Medulla oblongata (tissue), 1 donor: ENCODE data around the gene CUBN.
A peak's percentile ranks its signal among the peaks of the same experiment; 100 is the strongest.
"Not testable (repeated sequence)": the region's sequence is repeated elsewhere in the genome, so short reads cannot be mapped to it uniquely, and the experiment has no call there.

Source experiments
- DNase-seq: peaks from one replicate; pipeline ENCODE4 v3.0.0-alpha.2; 2015; ENCODE audit errors: extremely low spot score

Gene CUBN

GRCh38 chr10:16870331-16870730 is 259.3 kb downstream of the CUBN start:
- no peak for DNase-seq

- no peak for DNase-seq
Measured at GRCh38 chr10:16867990-16868389, 261.6 kb downstream of the CUBN start.

- no peak for DNase-seq
Measured at GRCh38 chr10:16867556-16867955, 262.1 kb downstream of the CUBN start.

- no peak for DNase-seq
Measured at GRCh38 chr10:16866541-16867275, 262.9 kb downstream of the CUBN start.

- DNase-seq = no peak
Measured at GRCh38 chr10:16865766-16866165, 263.8 kb downstream of the CUBN start.

GRCh38 chr10:16863766-16864165 is 265.8 kb downstream of the CUBN start:
- DNase-seq = no peak

- no peak for DNase-seq
Measured at GRCh38 chr10:16857419-16857818, 272.2 kb downstream of the CUBN start.

- DNase-seq = no peak
Measured at GRCh38 chr10:16856567-16856966, 273.0 kb downstream of the CUBN start.

GRCh38 chr10:16856092-16856491 is 273.5 kb downstream of the CUBN start:
- no peak for DNase-seq

- DNase-seq = no peak
Measured at GRCh38 chr10:16854623-16855022, 275.0 kb downstream of the CUBN start.

- no peak for DNase-seq
Measured at GRCh38 chr10:16853809-16854208, 275.8 kb downstream of the CUBN start.

- DNase-seq = no peak
Measured at GRCh38 chr10:16853201-16853600, 276.4 kb downstream of the CUBN start.

GRCh38 chr10:16852624-16853023 is 277.0 kb downstream of the CUBN start:
- DNase-seq = no peak

- DNase-seq = no peak
Measured at GRCh38 chr10:16848562-16849154, 281.0 kb downstream of the CUBN start.

- no peak for DNase-seq
Measured at GRCh38 chr10:16847644-16848043, 282.0 kb downstream of the CUBN start.

- no peak for DNase-seq
Measured at GRCh38 chr10:16845248-16845647, 284.4 kb downstream of the CUBN start.

- peak; percentile 80 for DNase-seq
Measured at GRCh38 chr10:16843252-16843870, 286.2 kb downstream of the CUBN start.

- no peak for DNase-seq
Measured at GRCh38 chr10:16835228-16835627, 294.4 kb downstream of the CUBN start.

GRCh38 chr10:16832351-16833080 is 297.1 kb downstream of the CUBN start:
- no peak for DNase-seq

GRCh38 chr10:16828701-16829175 is 300.9 kb downstream of the CUBN start:
- DNase-seq = no peak

GRCh38 chr10:16828114-16828568 is 301.5 kb downstream of the CUBN start:
- peak; percentile 92 for DNase-seq

- DNase-seq = not testable (repeated sequence)
Measured at GRCh38 chr10:16827474-16827873, 302.1 kb downstream of the CUBN start.
